GM18907 (cell line): ENCODE measurements around the gene ADRB2.
A peak's percentile ranks its signal among the peaks of the same experiment; 100 is the strongest.

Source experiments
- ATAC-seq: cut with Tn5 transposase; IDR thresholded peaks from one replicate; pipeline ENCODE4 v1.9.1; 2021; ENCODE audit warnings: mild to moderate bottlenecking, moderate library complexity; ENCODE audit not compliant: unreplicated experiment

ADRB2 gene

GRCh38 chr5:148804393-148804792, 22.0 kb upstream of the ADRB2 start:
- no peak for ATAC-seq

- ATAC-seq = peak; percentile 49
Measured at GRCh38 chr5:148805326-148806290, 20.8 kb upstream of the ADRB2 start.

DNA sequence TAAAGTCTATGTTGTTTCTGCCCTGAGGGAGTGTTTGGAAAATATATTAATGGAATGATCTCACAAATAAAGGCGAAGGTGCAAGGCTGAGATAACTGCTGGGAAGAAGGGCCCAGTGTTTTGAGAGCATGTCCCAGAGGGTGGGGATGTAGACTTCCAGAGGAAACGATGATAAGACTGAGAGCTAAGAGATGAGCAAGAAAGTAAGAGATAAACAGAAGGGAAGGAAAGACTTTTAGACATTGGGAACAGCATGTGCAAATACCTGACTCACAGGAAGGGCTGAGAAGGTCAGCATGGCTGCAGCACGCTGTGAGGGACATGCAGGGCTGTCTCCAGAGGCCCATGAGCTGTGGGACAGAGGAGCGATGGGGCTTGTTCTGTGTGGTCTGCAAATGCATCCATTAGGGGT, 19.9 kb upstream of the ADRB2 start:
- ATAC-seq = no peak

DNA sequence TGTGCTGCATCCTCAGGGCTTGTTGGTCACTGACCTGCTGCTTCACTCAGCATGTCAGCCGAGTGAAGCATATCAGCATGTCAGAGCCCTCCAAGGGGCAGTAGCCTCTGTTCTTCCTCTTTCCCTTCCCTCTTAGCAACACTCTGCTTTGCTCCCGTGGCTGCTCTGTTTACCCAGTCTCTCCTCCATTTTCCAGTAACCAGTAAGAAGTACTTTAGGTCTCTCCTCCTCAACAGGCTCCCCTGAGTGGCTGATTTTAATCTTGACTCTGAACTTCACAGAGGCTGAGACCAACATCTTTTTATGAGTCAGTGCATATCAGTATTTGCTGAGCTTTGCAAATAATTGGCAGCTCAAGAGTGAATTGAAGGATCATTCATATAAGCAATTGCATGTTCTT, 18.6 kb upstream of the ADRB2 start:
- ATAC-seq = no peak

DNA sequence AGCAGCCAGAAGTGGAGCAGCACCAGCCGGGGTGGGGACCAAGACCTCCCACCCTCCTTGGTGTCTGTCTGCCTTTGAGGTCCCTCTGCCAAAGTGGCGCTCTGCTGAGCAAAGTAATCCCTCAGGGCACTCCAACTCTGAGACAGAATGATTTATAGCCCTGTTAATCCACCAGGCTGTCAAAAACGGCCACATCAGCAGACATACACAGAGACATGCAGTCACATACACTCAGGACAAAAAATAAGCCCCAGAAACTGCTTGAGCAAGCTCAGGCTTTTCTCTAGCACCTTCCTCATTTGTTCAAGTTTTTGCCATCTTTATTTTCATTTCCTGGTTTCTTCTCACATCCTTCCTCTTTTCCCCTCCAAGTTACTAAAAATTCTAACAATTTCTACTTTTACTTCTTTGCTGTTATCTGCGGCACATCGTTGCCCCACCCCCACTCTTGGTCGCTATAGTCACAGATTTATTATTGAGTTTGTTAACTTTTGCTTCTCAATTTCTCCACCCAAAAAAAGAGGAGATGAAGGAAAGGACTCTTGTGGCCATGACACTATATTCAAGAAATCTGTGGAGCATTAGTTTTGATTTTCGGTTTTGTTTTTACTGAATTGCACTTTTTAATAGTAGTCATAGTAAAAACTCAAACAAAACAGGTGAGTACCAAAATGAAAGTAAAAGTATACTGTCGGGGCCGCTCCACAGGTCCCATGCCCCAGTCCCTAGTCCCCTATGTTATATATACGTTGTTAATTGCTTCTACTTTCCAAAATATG, 17.4 kb upstream of the ADRB2 start:
- ATAC-seq = peak; percentile 66

GRCh38 chr5:148809781-148810524, 16.5 kb upstream of the ADRB2 start:
- no peak for ATAC-seq

DNA sequence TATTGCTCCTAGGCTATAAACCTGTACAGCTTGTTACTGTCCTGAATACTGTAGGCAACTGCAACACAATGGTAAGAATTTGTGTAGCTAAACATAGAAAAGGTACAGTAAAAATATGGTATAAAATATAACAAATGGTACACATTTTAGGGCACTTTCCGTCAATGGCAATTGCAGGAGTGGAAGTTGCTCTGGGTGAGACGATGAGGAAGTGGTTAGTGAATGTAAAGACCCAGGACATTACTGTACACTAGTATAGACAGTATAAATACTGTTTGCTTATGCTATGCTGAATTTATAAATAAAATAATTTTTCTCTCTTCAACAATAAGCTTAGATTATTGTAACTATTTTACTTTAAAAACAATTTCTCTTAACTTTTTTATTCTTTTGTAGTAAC, 15.6 kb upstream of the ADRB2 start:
- no peak for ATAC-seq

- no peak for ATAC-seq
Measured at GRCh38 chr5:148811756-148812155, 14.7 kb upstream of the ADRB2 start.

GRCh38 chr5:148815086-148815485, 11.3 kb upstream of the ADRB2 start:
- no peak for ATAC-seq

DNA sequence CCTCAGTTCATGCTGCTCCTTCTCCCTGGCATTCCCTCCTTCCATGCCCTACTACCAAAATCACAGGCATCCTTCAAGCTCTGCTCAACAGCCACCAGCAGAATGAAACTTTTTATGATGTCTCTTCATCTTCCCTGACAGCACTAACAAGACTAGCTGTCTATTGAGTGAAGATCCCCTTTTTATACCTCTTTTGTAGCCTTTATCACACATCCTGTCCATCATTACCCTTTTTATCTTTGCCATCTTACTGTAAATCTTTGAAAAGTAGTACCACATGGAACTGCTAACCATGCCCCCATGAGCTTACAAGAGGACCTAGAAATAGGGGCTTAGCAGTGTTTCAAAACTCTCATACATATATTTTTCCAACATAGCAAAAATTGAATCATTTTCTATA, 10.8 kb upstream of the ADRB2 start:
- no peak for ATAC-seq

- no peak for ATAC-seq
Measured at GRCh38 chr5:148816357-148816756, 10.1 kb upstream of the ADRB2 start.

DNA sequence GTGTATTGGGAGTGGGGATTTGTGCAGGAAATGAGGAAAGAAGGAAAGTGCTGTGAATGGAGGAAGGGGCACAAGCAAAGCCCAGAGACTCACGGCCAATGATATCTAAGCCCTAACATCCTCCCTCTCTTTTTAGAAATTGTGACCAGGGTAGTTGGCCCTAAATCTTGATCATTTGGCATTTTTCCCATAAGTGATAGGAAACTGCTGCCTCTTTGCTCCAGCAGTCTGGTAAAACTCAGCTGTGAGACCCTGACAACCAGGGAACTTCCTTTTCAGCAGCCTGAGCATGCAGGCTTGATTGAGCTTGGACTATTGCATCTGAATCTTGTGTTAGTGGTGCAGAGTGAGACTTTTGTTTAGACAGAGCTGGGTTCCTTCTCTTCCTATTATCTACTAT, 9.6 kb upstream of the ADRB2 start:
- ATAC-seq = no peak

GRCh38 chr5:148817606-148818005, 8.8 kb upstream of the ADRB2 start:
- ATAC-seq = no peak

DNA sequence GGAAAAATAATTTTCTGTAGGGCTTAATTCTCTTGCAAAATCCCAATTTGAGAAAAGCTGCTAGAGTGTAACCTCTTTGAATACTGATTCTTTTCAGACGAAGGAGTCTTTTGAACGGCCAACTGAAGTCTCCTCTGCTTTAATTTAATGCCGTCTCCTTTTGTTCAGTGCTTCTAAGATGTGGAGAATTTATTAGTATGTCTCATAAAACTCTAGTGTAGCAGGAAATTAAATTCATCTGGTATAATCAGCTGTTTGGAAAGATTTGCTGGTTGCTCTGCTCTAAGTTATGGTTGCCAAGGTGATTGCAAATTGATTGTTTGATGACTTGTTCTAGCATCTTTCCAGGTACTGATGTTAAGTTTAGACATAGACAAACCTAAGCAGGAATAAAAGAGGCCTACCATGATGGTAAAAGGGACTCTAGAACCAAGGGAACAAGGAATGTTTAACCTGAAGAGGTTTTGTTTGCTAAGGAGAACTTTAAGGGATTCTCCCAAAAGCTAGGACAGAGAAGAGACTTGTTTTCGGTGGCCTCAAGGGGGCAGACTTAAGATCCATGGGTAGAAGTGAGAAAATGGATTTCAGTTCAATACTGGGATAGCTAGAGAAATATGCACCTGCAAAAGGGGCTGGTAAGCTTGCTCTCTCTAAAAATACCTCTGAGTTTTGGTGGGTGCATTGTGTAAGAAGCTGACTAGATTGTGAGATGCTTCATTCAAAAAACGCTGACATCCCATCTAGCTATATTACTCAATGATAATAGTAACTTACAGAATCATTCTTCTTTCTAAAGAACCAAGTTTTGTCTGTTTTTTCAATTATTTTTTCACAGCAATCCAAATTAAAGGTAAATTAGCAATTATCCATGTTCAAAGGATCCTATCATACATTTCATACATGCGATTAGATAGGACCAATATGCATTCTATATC, 5.7 kb upstream of the ADRB2 start:
- ATAC-seq = no peak

DNA sequence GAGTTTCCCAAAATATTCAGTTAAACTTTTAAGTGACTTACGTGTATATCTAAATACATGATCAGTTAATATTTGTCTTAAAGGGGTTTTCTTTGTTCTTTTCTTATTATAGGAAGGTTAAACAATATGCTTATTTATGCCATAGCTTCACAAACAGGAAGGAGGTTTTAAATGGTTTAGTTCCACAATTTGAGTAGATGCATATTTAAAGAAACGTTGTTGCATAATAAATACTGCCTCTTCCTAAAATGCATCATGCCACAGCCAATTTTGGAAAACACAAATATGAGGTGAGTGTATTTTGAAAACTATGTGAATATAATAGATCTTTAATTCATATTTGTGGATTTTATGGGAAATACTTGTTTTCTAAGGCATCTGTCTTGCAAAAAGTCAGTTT, 2.5 kb upstream of the ADRB2 start:
- no peak for ATAC-seq

- ATAC-seq = peak; percentile 8
Measured at GRCh38 chr5:148825716-148826052, 727 bp upstream of the ADRB2 start.

DNA sequence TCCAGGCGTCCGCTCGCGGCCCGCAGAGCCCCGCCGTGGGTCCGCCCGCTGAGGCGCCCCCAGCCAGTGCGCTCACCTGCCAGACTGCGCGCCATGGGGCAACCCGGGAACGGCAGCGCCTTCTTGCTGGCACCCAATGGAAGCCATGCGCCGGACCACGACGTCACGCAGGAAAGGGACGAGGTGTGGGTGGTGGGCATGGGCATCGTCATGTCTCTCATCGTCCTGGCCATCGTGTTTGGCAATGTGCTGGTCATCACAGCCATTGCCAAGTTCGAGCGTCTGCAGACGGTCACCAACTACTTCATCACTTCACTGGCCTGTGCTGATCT, 294 bp downstream of the ADRB2 start:
- no peak for ATAC-seq

GRCh38 chr5:148827723-148828122, 1.3 kb downstream of the ADRB2 start:
- no peak for ATAC-seq

DNA sequence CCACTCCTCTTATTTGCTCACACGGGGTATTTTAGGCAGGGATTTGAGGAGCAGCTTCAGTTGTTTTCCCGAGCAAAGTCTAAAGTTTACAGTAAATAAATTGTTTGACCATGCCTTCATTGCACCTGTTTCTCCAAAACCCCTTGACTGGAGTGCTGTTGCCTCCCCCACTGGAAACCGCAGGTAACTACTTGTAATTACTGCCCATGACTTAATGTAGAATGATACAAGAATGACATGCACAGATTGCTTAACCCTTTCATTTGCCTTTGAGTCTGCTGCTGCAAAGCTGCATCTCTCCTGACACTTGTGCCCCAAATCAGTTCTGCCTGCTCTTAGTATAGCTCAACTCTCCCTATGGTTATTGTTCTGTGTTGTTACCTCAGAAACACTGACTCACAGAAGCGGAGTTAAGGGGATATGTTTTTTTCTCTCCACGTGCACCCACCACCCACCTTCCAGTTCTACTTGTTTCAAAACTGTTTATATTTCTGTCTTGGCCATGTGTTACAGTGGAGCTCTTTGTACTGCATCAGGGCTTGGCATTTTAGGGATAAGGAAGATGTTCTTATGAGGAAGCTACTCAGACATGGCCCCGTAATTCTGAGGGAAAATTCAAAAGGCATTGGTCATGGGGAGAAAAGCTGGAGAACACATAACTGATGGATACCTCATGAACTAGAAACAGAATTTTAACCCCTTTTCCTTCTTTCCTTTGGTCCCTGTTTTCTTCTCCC, 2.3 kb downstream of the ADRB2 start:
- ATAC-seq = no peak

DNA sequence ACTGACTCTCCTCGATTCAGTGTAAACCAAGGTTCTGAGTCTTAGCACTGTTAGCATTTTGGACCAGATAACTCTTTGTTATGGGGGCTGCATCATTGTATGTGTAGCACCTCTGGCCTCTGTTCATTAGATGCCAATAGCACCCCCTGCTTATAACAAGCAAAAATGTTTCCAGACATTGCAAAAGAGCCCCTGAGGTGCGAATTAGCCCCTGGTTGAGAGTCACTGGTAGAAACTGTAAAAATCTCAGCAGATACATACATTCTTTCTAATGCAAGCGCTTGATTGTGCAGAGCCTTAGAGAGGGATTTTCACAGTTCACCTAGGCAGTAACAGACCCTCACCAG, 2.8 kb downstream of the ADRB2 start:
- ATAC-seq = no peak
